K562 treated with DMSO at 1 percent for 12 hours (cell line): ENCODE results near the gene GUCD1. TPM values are rescaled to one million over a fixed set of nuclear protein-coding genes. Genes with fewer than 3 reads are reported as not detected.

Experiments used
- total RNA-seq: library from RNA; unstranded; fragments of 300-600 nt; gene quantifications from 2 replicates; pipeline ENCODE4 v1.2.3, GENCODE V29; 2022; ENCODE audit not compliant: insufficient read depth

The GUCD1 gene
- 57.0 and 63.4 TPM in 2 replicates for total RNA-seq

DNA sequence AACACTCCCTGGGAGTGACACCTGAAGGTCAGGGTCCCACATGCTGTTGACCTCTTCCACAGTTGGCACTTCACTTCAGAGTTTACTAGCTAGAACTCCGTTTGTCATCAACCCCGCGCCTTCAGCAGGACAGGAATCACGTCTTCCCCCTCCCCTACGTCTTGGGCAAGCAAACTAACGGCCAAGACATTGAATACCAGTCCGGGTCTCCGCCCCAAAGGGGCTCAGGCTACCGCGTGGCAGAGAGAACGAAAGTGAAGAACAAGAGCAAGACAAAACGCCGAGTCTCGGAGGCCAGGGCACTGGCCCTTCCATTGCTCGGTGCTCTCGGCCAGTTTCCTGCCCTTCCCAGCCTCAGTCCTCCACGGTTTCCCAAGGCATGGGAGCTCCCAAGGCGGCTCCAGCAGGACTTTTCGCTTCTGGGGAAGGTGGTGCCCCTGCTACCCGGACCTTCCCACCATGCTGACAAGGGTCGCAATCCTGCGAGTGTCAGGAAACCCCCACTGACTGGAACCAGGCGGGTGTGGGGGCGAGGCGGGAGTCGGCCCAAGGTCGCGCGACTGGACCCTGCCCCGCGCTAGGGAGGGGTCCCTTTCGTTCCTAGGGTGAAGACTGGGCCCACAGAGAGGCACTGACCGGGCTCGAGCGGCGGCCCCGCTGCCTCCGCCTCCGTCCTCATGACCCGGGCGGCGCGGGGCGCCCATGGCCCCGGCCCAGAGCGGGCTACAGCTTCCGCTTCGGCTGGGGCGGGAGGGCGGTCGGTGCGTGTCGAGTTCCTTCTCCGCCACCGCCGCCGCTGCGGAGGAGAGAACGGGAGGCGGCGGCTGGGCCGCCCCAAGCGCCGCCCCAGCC, at the start of gene GUCD1:
GUCD1 (minus strand) TSS at position 826 of the 852 bp plus-strand sequence; CDS start at position 679, 147 bp downstream.

DNA sequence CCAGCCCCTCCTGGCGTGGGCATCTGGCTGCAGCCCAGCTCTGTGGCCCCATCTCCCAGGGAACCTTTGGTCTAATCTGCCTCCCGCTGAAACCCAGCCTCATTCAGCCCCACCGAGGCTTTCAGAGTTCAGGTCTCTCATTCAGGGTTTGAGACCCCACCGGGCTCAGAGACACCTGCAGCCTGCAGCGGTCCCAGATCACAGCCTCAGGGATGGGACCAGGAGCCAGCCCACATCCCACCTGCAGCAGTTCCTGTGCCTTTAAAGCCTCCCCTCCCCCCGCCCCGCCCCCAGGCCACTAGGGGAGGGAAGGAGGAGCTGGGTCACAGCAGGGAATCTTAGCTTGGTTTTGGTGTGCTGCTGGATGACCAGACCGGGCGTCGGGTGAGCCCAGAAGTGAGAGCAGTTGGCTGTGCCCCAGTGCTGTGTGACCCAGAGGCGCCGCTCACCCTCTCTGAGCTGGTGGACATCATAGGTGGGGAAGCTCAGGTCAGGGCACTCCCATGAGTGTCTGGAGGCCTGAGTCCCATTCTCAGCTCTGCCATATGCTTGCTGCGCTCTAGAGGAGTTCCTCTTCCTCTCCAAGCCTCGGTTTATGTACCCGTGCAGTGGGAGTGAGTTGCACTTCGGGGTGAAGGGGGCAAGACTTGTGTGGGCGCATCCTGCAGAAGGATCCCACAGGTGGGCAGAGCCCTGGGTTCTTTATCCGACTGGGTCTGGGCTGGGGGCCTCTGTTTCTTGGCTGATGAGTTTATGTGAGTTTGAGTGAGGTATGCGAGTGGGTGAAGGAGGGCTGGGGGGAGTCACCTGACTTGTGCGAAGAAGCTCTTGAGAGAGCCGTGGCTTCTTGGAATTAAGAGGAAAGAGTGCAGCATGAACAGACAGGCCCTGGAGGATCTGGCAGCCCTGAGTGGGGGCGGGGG, 48.2 kb upstream of the GUCD1 start, which contains the start of gene GGT1:
GGT1 (plus strand) TSS at position 347 of the 923 bp plus-strand sequence. CDS start 7,889 bp downstream, outside the sequence.

DNA sequence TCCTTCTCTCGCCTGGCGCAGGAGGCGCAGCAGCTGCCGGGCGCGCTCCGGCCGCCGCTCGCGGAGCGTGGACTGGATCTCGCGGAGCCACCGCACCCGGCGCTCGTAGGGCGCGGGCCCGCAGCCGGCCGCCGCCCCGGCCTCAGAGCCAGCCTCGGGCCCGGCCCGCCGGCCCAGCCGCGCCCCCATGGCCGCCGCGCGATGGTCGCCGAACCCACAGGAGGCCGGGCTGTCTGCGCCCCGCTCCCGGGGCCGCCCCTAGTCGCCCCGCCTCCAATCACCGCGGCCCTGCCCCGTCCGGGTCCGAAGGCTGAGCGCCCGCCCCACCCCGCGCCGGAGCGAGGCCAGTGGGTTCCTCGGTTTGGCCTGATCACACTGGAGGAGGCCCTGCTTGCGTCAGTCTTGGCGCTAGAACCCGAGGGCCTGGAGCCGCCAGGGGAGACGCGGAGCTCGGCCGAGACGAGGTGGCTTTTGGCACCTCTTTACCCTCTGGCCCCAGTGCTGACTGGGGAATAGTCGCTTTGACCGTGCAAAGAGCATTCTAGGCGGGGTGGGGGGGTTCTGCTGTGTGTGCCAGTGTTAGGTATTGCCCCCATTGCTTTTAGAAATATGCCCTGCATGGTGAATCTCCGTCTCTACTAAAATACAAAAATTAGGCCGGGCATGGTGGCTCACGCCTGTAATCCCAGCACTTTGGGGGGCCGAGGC, 38.1 kb upstream of the GUCD1 start, which contains the start of gene LRRC75B:
LRRC75B (minus strand) TSS at position 223 of the 708 bp plus-strand sequence; CDS start at position 189, 34 bp downstream.

DNA sequence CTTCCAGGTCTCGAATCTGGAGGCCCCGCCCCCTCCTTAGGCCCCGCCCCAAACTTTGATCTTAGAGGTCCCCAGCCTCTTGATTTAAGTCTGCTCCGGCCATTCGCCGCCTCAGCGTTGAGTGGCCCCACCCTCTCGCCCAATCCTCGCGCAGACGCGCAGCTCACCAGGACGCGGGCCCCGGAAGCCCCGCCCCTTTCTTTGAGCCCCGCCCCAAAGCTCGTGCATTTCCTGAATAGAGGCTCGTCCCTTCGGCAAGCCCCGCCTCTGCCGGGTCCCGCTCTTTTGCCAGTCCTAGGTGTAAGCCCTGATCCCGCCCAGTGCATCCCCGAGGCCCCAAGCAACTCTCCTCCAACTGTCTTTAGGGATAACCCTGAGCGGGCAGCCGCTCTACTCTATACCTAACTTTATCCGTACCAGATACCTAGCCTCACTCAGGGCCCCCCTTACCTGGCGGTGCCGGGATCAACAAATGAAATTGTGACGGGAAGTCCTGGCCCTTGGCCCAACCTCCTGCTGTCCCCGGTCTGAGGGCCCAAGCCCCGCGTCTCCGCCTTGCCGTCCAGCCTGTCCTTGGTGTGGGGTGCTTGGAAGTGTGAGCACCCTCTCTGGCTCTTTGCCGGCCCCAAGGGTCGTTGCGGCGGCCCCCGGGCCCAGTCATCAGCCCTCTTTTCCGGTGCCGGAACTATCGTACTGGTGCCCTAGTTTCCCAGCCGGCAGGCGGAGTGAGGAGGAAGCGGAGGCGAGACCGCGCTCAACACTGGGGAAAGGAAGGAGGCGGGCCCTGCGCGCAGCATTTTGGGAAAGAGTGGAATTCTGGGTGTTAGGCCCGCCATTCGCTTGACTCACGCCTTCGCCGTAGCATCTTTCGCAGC, 464 bp upstream of the GUCD1 start, which contains the start of gene SNRPD3:
SNRPD3 (plus strand) TSS at position 835 of the 875 bp plus-strand sequence. CDS start 1,676 bp downstream, outside the sequence.

DNA sequence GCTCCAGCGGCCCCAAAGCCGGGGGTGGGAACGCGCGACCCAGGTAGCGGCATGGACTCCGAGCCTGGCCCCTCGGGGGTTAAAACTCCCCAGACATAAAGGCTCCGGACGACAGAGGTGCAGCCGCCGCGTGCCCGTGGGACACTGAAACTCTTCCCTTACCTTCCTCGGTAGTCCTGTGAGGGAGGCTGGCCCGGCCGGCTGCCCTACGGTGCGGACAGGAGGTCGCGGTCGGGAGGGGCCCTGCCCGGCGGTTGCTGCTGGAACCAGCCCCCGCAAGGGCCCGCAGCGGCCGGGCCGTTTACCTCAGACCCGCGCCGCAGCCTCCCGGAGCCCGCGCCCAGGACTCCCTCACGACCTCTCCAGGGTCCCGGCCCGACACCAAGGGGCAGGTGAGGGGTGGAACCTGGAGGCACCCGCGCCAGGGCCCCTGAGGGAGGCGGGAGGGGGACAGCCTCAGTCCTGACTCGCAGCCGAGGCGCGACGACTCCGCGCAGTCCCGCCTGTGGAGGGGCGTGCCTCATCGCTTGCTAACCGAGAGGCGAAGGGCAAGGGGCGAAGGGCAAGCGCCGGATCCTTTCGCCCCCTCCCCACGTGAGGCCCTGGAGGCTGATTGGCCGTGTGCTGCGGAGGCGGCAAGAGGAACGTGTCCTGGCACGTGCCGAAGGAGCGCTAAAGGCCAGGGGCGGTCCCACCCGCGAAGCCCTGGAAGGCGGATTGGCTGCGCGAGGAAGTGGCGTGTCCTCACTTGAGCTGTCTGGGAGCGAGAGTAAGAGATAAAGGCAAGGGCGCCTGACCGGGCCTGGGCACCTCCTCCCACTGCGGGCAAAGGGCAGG, 60.2 kb downstream of the GUCD1 start, which contains the start of gene UPB1:
UPB1 (plus strand) TSS at position 805 of the 837 bp plus-strand sequence. CDS start 72 bp downstream, outside the sequence.

Other genes starting within 250 kb of the GUCD1 start
- 1.4 and 2.4 TPM in 2 replicates for gene ADORA2A, start 127.5 kb downstream of the GUCD1 start, total RNA-seq
- gene UPB1, start 59.8 kb downstream of the GUCD1 start, total RNA-seq, result not detected in 2 replicates
- 71.5 and 75.3 TPM in 2 replicates for gene SNRPD3, start 861 bp upstream of the GUCD1 start, total RNA-seq
- gene LRRC75B, start 37.9 kb upstream of the GUCD1 start, total RNA-seq, result 1.6 and 3.1 TPM in 2 replicates
- 14.1 and 15.7 TPM in 2 replicates for gene GGT1, start 48.1 kb upstream of the GUCD1 start, total RNA-seq
- gene PIWIL3, start 219.6 kb upstream of the GUCD1 start, total RNA-seq, result 0.25 TPM in 1 of 2 replicates, not detected in the other